Measurements from ENCODE around the gene TLDC2.

The TLDC2 gene

DNA sequence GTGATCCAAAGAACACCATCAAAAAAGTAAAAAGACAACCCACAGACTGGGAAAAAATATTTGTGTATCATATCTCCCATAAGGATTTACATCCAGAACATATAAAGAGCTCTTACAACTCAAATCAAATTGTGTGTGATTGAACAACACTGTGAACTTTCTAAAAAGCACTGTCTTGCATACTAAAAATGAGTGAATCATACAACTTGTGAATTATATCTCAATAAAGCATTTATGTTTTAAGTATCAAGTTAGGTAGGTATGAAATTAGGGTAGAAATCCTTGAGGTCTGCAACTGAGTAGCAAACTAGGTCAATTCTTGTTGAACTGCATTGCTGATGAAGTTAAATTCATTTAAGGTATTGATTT is 61.4 kb downstream of the TLDC2 start:
- no peak for DNase-seq (ENCODE audit: extremely low read depth in 1 of 2, low read depth in 1 of 2)

DNA sequence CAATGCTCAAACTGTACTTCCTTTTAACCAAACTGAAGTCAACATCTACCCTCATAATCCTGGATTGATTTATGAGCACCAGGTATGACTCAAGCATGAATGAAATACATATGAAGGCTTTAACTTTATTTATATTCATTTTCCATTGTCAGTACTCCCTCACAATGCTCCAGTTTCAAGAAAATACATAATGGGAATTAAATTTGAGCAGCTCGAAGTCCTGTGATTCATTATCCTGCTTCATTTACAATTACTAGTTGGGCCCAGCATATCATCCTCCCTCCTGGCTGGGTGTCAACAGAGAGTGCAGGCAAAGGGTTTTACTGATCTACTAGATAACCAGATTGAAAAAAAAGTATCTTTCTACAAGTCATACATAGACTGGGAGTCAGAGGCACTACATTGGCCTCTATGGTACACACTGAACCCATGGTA is 65.5 kb downstream of the TLDC2 start:
- no peak for DNase-seq (ENCODE audit: extremely low read depth in 1 of 2, low read depth in 1 of 2)
